Activated T-cell treated with anti-CD3 and anti-CD28 coated beads for 24 hours (primary cell): ENCODE data around the gene RAB36.

Experiments used
- DNase-seq: peaks from one replicate; pipeline ENCODE4 v3.0.0-alpha.2; 2020; ENCODE audit warnings: low read depth

RAB36 gene

DNA sequence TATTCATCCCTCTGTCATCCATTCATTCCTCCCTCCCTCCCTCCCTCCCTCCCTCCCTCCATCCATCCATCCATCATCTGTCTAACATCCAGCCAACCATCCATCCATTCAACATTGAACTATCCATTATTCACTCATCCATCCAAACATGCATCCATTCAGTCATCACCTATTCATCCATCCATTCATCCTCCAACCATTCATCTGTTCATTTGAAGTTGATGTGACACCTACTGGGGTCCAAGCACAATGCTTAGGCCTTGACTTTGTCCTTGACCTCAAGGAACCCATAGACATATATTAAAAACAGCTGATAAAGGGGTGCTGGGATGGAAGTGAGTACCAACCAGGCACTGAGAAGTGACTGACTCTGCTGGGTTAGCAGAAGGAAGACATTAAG is 61.6 kb downstream of the RAB36 start:
- no peak for DNase-seq

DNA sequence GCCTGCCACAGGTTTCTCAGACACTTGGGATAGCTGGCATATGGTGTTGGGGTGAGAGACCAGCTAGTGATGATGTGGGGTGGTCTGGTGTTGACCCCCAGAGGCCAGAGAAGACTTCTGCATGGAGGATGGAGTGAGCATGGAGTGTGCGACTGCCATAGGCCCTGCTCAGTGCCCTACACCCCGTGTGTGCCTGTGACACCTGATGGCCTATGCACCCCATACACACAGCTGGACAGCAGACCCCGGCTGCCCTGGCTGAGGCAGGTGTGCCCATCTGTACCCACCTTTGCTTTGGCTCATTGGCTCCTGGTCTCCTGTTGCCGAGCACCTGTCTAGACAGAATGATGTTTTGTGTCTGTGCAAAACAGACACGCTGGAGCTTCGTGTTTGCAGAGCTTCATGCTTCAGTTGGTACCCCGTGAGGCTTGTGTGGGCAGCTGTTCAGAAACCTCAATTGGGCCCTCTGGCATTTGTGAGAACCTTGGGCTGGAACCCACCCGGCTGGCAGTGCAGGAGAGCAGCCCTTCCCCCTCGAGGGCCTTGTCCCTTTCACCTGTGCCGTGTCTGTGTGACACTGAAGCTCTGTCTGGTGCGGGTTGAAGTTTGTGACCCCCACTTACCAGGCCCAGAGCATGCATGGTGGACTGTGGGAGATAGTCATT is 62.6 kb downstream of the RAB36 start:
- no peak for DNase-seq

DNA sequence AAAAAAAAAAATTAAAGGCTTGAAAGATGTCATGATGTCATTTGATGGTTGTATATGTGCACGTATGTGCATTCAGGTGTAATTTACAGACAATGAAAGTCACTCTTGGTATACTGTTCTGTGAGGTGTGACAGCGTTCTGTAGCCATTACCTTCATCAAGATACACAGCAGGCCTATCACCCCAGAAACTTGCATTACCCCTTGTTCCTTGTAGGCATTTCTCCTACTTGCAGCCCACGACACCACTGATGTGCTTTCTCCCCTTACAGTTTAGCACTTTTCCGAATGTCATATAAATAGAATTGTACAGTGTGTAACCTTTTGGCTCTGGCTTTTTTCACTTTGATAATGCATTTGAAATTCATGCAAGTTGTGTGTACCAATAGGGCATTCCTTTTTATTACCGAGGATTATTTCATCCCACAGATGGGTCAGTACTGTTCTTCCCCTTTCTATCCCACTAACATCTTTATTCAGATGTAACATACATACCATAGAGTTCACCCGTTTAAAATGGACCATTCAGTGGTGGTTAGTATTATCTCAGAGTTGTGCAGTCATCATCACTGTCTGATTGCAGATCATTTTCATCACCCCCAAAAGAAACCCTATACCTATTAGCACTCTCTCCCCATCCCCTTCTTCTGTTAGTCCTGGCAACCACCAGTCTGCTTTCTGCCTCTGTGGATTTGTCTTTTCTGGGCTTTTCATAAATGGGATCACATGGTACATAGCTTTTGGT is 65.3 kb downstream of the RAB36 start:
- DNase-seq: no peak

DNA sequence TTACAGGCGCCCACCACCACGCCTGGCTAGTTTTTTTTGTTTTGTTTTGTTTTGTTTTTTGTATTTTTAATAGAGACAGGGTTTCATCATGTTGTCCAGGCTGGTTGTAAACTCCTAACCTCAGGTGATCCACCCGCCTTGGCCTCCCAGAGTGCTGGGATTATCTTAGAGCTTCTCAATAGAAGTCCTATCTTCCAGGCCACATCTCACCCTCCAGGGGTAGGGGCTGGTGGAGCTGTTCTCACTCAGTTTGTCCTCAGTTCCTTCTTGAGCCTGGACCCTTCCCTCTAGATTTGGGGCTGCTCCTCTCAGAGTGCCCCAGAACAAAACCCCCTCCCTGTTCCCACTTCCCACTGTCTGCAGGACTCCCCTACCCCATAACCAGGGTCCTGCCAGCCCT is 66.3 kb downstream of the RAB36 start:
- DNase-seq: no peak

DNA sequence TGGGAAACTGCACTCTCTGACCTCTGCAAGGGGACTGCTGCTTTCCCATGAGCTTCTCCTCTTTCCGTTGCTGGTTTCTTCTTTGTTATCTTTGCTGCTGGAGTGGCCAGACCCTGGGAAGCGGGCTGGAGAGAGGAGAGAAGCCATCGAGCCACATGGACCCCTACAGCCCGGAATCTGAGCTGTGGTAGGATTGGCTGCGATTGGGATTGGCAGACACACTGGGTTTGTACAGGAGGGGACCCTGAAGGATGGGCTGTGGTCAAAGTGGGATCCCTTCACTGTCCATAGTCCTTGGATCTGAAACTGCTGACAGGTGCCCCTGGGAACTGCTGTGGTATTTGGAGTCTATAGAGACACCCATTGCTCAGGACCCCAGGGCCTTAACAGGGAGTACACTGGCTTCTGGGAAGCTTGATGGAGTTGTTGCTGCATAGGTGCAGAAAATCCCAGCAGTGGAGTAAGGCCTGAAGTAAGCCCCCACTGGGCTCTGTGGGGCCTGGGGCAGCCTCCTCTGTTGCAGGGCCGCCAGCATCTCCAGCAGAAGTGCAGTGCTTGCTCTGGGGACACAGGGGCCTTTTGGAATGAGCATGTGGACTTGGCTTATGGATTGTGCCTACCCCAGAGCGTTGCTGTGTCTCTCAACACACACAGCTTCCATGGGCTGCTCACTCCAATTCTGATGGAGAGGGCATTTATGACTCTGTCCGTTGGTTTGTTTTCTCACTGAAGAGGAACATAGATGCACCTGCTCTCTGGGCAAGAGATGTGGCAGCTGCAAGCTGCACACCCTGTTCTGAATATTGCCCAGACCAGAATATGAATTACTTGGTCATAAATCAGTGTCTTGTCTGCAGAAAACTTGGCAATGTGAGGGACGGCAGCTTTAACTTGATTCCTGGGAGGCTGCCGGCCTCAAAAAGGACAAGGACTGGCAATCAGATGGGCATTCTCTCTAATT is 67.1 kb downstream of the RAB36 start:
- DNase-seq: no peak

DNA sequence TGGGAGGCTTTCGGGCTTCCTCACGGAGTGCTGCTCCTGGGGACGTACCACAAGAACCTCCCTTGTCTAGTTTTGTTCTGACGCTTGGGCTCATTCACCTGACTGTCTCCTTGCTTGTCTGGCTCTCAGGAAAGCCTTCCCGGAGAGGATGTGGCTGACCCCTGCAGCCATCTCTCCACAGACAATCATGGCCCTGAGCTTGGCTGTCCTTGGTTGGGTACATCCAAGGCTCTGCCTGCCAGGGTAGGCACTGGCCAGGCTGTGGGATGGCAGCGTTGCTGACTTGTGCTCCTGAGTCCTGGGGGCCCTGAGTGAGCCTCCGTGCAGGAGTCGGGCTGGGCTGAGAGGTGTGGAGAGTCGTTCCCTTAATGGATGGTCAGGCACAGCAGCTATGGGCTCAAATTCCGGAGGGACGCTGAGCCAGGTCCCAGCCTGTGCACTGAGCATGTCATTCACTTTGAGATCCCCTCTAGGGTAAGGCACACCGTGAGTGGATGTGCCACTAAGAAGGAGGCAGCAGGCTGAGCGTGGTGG is 67.8 kb downstream of the RAB36 start:
- DNase-seq: no peak

DNA sequence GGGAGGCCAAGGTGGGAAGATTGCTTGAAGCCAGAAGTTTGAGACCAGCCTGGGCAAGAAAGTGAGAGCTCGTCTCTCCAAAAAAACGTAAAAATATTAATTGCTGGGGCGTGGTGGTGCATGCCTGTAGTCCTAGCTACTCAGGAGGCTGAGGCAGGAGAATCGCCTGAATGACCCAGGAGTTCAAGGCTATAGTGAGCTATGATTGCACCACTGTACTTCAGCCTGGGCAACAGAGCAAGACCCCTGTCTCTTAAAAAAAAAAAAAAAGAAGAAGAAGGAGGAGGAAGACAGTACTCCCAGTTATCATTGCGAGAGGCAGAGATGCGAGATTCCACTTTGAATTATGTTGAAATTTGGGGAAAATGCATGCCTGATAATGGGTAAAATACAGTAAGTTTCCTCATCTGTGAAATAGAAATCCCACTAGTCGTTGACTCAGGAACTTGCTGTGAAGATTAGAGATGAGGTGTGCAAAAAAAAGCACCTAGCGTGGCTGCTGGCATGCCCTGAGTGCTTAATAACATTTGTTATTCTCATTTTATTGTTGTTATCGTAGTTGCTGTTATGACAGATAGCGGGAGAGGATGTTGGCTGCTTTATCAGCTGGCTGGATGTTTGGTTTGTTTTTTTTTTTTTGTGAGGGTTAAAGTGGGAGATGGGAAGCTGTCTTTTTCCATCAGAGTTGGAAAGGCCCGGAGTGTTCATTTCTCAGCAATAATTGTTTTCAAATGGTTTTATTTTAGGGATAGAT is 68.5 kb downstream of the RAB36 start:
- no peak for DNase-seq
